B cell (primary cell): ENCODE results near the gene TSPAN2. TPM values are rescaled to one million over a fixed set of nuclear protein-coding genes. Genes with fewer than 3 reads are reported as not detected.

Source experiments
- ATAC-seq: fragments of 200-7000 bp; cut with Tn5 transposase; one replicate; pipeline ENCODE4 v1.10.0; 2021; ENCODE audit warnings: low read depth, mild to moderate bottlenecking, moderate number of reproducible peaks, moderate library complexity
- CTCF ChIA-PET: fragments of 350-600 bp; sonication (Branson Sonifier 250); formaldehyde crosslinking; loops from one replicate; lab custom pipeline; 2021; ENCODE audit warnings: antibody characterized with exemption, inconsistent platforms; lab: Charles Lee
- POLR2A ChIA-PET: fragments of 350-600 bp; sonication (Branson Sonifier 250); formaldehyde crosslinking; loops from one replicate; lab custom pipeline; 2021; ENCODE audit warnings: antibody characterized with exemption; lab: Charles Lee
- DNase-seq: peaks from one replicate; pipeline ENCODE4 v3.0.0; 2013
- H2AFZ ChIP-seq: 2 replicates; pipeline ENCODE4 v1.6.1; 2012; ENCODE audit warnings: mild to moderate bottlenecking, low read depth, low read length; ENCODE audit not compliant: insufficient read depth, poor library complexity, severe bottlenecking
- H3K27ac ChIP-seq, 2 donors: 1 replicate in 1 of 2; 2 replicates in 1 of 2; pipeline ENCODE4 v1.5.1; 2012 to 2013; ENCODE audit warnings: low read length in 2 of 2, mild to moderate bottlenecking in 2 of 2, moderate library complexity in 1 of 2
- H3K27me3 ChIP-seq, 4 experiments: fragments of 200-600 bp in 1 of 4; sonication (generic) in 1 of 4; replicated peaks in 1 of 4; 1 replicate in 2 of 4; 2 replicates in 2 of 4; pipeline versions ENCODE4 v1.6.1 to v1.7.0; 2013 to 2016; ENCODE audit warnings: low read length in 3 of 4, mild to moderate bottlenecking in 2 of 4, mixed read lengths in 1 of 4, moderate library complexity in 1 of 4; ENCODE audit not compliant: insufficient read depth in 4 of 4, control insufficient read depth in 3 of 4; ENCODE audit errors: control extremely low read depth in 1 of 4
- H3K36me3 ChIP-seq, 2 experiments: replicated peaks in 1 of 2; 1 replicate in 1 of 2; 2 replicates in 1 of 2; pipeline versions ENCODE4 v1.6.1 to v1.7.1; 2013; ENCODE audit warnings: low read length in 1 of 2; ENCODE audit not compliant: insufficient read depth in 2 of 2, control insufficient read depth in 1 of 2; ENCODE audit errors: control extremely low read depth in 1 of 2, extremely low read depth in 1 of 2
- H3K4me1 ChIP-seq, 2 donors: fragments of 200-600 bp in 1 of 2; sonication (generic) in 1 of 2; 1 replicate in 1 of 2; 2 replicates in 1 of 2; pipeline versions ENCODE4 v1.5.1 to v1.6.1; 2013 to 2017; ENCODE audit warnings: low read length in 2 of 2; ENCODE audit not compliant: control insufficient read depth in 2 of 2, insufficient read depth in 2 of 2
- H3K4me2 ChIP-seq: replicated peaks from 2 replicates; pipeline ENCODE3; 2012; ENCODE audit warnings: mild to moderate bottlenecking, low read depth, low read length; ENCODE audit not compliant: poor library complexity, severe bottlenecking
- H3K4me3 ChIP-seq, 5 experiments: fragments of 200-600 bp in 1 of 5; sonication (generic) in 1 of 5; 1 replicate in 3 of 5; 2 replicates in 2 of 5; pipeline versions ENCODE4 v1.5.1 to v1.7.0; 2011 to 2016; ENCODE audit warnings: low read length in 4 of 5, mild to moderate bottlenecking in 4 of 5, low read depth in 2 of 5, control low read depth in 1 of 5, moderate library complexity in 1 of 5; ENCODE audit not compliant: insufficient read depth in 1 of 5; ENCODE audit errors: control extremely low read depth in 1 of 5, extremely low read depth in 1 of 5
- H3K79me2 ChIP-seq: fragments of 200-600 bp; sonication (generic); one replicate; pipeline ENCODE4 v1.6.0; 2016; ENCODE audit warnings: low read length; ENCODE audit not compliant: control insufficient read depth, insufficient read depth
- H3K9ac ChIP-seq: fragments of 200-600 bp; sonication (generic); 2 replicates; pipeline ENCODE4 v1.6.1; 2017; ENCODE audit warnings: mild to moderate bottlenecking, low read length, moderate library complexity
- H3K9me3 ChIP-seq, 3 donors: one replicate each; pipeline versions ENCODE4 v1.6.1 to v1.7.1; 2013; ENCODE audit warnings: low read length in 2 of 3; ENCODE audit not compliant: control insufficient read depth in 2 of 3, insufficient read depth in 1 of 3; ENCODE audit errors: control extremely low read depth in 1 of 3
- H4K20me1 ChIP-seq: 2 replicates; pipeline ENCODE4 v1.6.0; 2012; ENCODE audit warnings: mild to moderate bottlenecking, low read length; ENCODE audit not compliant: insufficient read depth, control insufficient read depth, poor library complexity, severe bottlenecking
- H3K27ac Mint-ChIP-seq: one replicate; pipeline ENCODE4 v1.8.0; 2021; ENCODE audit warnings: mixed read lengths
- H3K27me3 Mint-ChIP-seq: one replicate; pipeline ENCODE4 v1.8.0; 2021; ENCODE audit warnings: mixed read lengths
- H3K4me1 Mint-ChIP-seq: one replicate; pipeline ENCODE4 v1.8.0; 2021; ENCODE audit warnings: mixed read lengths
- H3K4me3 Mint-ChIP-seq: one replicate; pipeline ENCODE4 v1.8.0; 2021; ENCODE audit warnings: mixed read lengths
- H3K9me3 Mint-ChIP-seq: one replicate; pipeline ENCODE4 v1.8.0; 2022; ENCODE audit warnings: mixed read lengths; ENCODE audit not compliant: insufficient read depth
- CTCF ChIP-seq: fragments of 200-600 bp; IDR thresholded peaks from one replicate; pipeline ENCODE4 v1.8.0; 2022; ENCODE audit warnings: antibody characterized with exemption, mild to moderate bottlenecking
- EZH2 ChIP-seq: IDR thresholded peaks from 2 replicates; pipeline ENCODE4 v1.6.1; 2012; ENCODE audit warnings: borderline replicate concordance, low read depth, mild to moderate bottlenecking, moderate library complexity, low read length; ENCODE audit not compliant: insufficient read depth, poor library complexity, severe bottlenecking
- WGBS: methylation state at CpG from one replicate; pipeline ENCODE4 v1.1.5; 2013; ENCODE audit warnings: missing lambda C conversion rate; ENCODE audit not compliant: insufficient coverage; 5-methylcytosine and 5-hydroxymethylcytosine counted together
- intact Hi-C: fragments of 100-400 bp; cut with micrococcal nuclease; formaldehyde crosslinking; loops from one replicate; pipeline ENCODE4 v1.10.0; 2022
- polyA plus RNA-seq: library from polyadenylated mRNA; depleted of rRNA; stranded (reverse); fragments of >200 nt; gene quantifications from 2 replicates; pipeline ENCODE4 v1.2.3, GENCODE V29; 2012
- total RNA-seq, 2 donors: library from RNA; stranded (reverse); fragments of 120-200 nt in 1 of 2; gene quantifications; 1 replicate in 1 of 2; 2 replicates in 1 of 2; pipeline versions ENCODE4 v1.2.3 to v1.2.4, GENCODE V29; 2013 to 2022

The TSPAN2 gene
- total and polyA plus RNA-seq, 2 donors (not counting 1 experiment from before 2014, with no cell fraction given) = 0.24 to 0.34 TPM

- Mint-ChIP-seq H3K27me3 (peaks cover 36% of the 10 kb centered on the region), H3K4me1 (peaks cover 4% of the 10 kb centered on the region), H3K27ac (no peak overlapping the region), H3K9me3 (no peaks in the 10 kb centered on the region), H3K4me3 (no peak overlapping the region)
- TF ChIP-seq EZH2 (no peak), CTCF (no peak)
- Histone ChIP-seq H3K79me2 (no peaks in the 10 kb centered on the region), H3K36me3 (no peaks in the 10 kb centered on the region), H3K27me3 (peaks cover 0 to 9% (median 3%) of the 10 kb centered on the region in 4 experiments), H2AFZ (no peak overlapping the region), H3K4me2 (no peak overlapping the region), H3K9me3 (no peaks in the 10 kb centered on the region), H3K4me1 (peaks cover 0 to 4% of the 10 kb centered on the region in 2 donors), H3K27ac (no peak overlapping the region), H4K20me1 (no peaks in the 10 kb centered on the region), H3K9ac (no peak overlapping the region), H3K4me3 (no peak overlapping the region)
- intact Hi-C loops = loop anchor here (10.0 kb wide), 1 partner anchor 568 kb away; no protein-coding TSS in a partner anchor
- WGBS = 100% methylated on average over 1 of the region's 1 CpG
- ATAC-seq = no peak
- ChIA-PET CTCF (interaction anchor here (0.6 to 2.3 kb wide), 8 partner anchors 10 to 1854 kb away, joined by 3 to 17 read pairs (median 6); no protein-coding TSS in a partner anchor), POLR2A (no interaction called here)
- DNase-seq = no peak
Measured at GRCh38 chr1:115137191-115137590, 47.9 kb upstream of the TSPAN2 start.

DNA sequence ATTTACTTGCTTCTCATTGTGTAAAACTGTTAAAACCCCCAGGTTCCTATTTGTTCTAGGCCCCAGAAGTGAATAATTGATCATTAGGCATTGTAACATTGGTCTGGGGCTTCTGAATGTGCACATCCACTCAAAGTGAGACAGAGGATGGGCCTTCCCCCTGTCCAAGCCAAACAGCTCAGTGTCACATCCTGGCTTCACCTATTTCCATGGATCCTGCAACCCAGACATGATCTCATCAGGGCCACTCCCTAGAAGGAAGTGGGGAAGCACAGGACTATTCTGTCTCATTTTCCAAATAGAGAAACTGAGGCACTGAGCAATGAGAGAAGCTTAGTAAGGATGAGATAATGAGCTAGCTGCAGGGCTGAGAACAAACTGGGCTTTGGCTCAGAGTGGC, 47.4 kb upstream of the TSPAN2 start:
- CTCF ChIA-PET = interaction anchor here (1.3 to 2.3 kb wide), 6 partner anchors 10 to 844 kb away, joined by 3 to 17 read pairs (median 6); no protein-coding TSS in a partner anchor
- Histone ChIP-seq H3K9ac (no peak overlapping the region), H3K27me3 (peaks cover 0 to 9% (median 3%) of the 10 kb centered on the region in 4 experiments), H3K79me2 (no peaks in the 10 kb centered on the region), H3K36me3 (no peaks in the 10 kb centered on the region), H3K27ac (no peak overlapping the region), H3K4me2 (no peak overlapping the region), H3K9me3 (no peaks in the 10 kb centered on the region), H2AFZ (no peak overlapping the region), H3K4me3 (no peak overlapping the region), H4K20me1 (no peaks in the 10 kb centered on the region), H3K4me1 (peaks cover 0 to 4% of the 10 kb centered on the region in 2 donors)
- POLR2A ChIA-PET = no interaction called here
- TF ChIP-seq EZH2 = no peak
- TF ChIP-seq CTCF = no peak
- no peak overlapping the region for H3K27ac Mint-ChIP-seq
- intact Hi-C loops = loop anchor here (10.0 kb wide), 1 partner anchor 568 kb away; no protein-coding TSS in a partner anchor
- peaks cover 32% of the 10 kb centered on the region for H3K27me3 Mint-ChIP-seq
- ATAC-seq (no peak), DNase-seq (no peak)
- no peak overlapping the region for H3K4me3 Mint-ChIP-seq
- H3K4me1 Mint-ChIP-seq = peaks cover 4% of the 10 kb centered on the region
- H3K9me3 Mint-ChIP-seq = no peaks in the 10 kb centered on the region
